Activated CD8-positive, alpha-beta memory T cell treated with anti-CD3 and anti-CD28 coated beads, Interleukin-2, amount 50 U/mL, for 1 hour (primary cell): ENCODE results near the gene LCE3D.
"Not testable (repeated sequence)": the region's sequence is repeated elsewhere in the genome, so short reads cannot be mapped to it uniquely, and the experiment has no call there.

ENCODE experiments used
- DNase-seq: peaks from one replicate; pipeline ENCODE4 v3.0.0-alpha.2; 2020; ENCODE audit errors: extremely low read depth

Gene LCE3D

GRCh38 chr1:152580433-152580832, at the start of gene LCE3D:
LCE3D (minus strand) TSS chr1:152580516; CDS start chr1:152579936, 580 bp downstream.
- no peak for DNase-seq

- no peak for DNase-seq
Observed at GRCh38 chr1:152626744-152627143, 46.4 kb upstream of the LCE3D start.

- no peak for DNase-seq
Observed at GRCh38 chr1:152623203-152623844, 43.0 kb upstream of the LCE3D start.

GRCh38 chr1:152622803-152623202, 42.5 kb upstream of the LCE3D start, which contains the start of gene LCE3A:
LCE3A (minus strand) TSS chr1:152623103; CDS start chr1:152623103, 0 bp downstream.
- DNase-seq = no peak

- DNase-seq = no peak
Observed at GRCh38 chr1:152621993-152622392, 41.7 kb upstream of the LCE3D start.

GRCh38 chr1:152613511-152613910, 33.2 kb upstream of the LCE3D start, which contains the start of gene LCE3B:
LCE3B (plus strand) TSS chr1:152613811; CDS start chr1:152613811, 0 bp downstream.
- no peak for DNase-seq

GRCh38 chr1:152599934-152600333, 19.6 kb upstream of the LCE3D start, which contains the start of gene LCE3C:
LCE3C (plus strand) TSS chr1:152600234; CDS start chr1:152600732, 498 bp downstream.
- DNase-seq = no peak

- DNase-seq = no peak
Observed at GRCh38 chr1:152596986-152597385, 16.7 kb upstream of the LCE3D start.

GRCh38 chr1:152585586-152585985, 5.3 kb upstream of the LCE3D start:
- DNase-seq = no peak

- DNase-seq = no peak
Observed at GRCh38 chr1:152582647-152583046, 2.3 kb upstream of the LCE3D start.

GRCh38 chr1:152579526-152579925, 790 bp downstream of the LCE3D start:
- DNase-seq = not testable (repeated sequence)

GRCh38 chr1:152577168-152577567, 3.1 kb downstream of the LCE3D start:
- DNase-seq = no peak

- DNase-seq = no peak
Observed at GRCh38 chr1:152566681-152567080, 13.6 kb downstream of the LCE3D start, which contains the start of gene LCE3E. LCE3E (minus strand) TSS chr1:152566780; CDS start chr1:152566208, 572 bp downstream.

- no peak for DNase-seq
Observed at GRCh38 chr1:152565535-152566215, 14.6 kb downstream of the LCE3D start.

GRCh38 chr1:152565115-152565514, 15.2 kb downstream of the LCE3D start:
- no peak for DNase-seq

GRCh38 chr1:152548358-152548757, 32.0 kb downstream of the LCE3D start:
- DNase-seq = not testable (repeated sequence)

- DNase-seq = no peak
Observed at GRCh38 chr1:152546704-152547103, 33.6 kb downstream of the LCE3D start.

- no peak for DNase-seq
Observed at GRCh38 chr1:152543820-152544219, 36.5 kb downstream of the LCE3D start.

- DNase-seq = no peak
Observed at GRCh38 chr1:152539901-152540300, 40.4 kb downstream of the LCE3D start.

- no peak for DNase-seq
Observed at GRCh38 chr1:152537496-152537895, 42.8 kb downstream of the LCE3D start.

GRCh38 chr1:152535774-152536173, 44.5 kb downstream of the LCE3D start:
- DNase-seq = no peak

- no peak for DNase-seq
Observed at GRCh38 chr1:152533327-152533938, 46.9 kb downstream of the LCE3D start.
